ENCODE data around the gene DUSP22. TPM values are rescaled to one million over a fixed set of nuclear protein-coding genes. Genes with fewer than 3 reads are reported as not detected.

DUSP22 gene
- total RNA-seq, 1 experiment from 2014 or later: 18.6 TPM

DNA sequence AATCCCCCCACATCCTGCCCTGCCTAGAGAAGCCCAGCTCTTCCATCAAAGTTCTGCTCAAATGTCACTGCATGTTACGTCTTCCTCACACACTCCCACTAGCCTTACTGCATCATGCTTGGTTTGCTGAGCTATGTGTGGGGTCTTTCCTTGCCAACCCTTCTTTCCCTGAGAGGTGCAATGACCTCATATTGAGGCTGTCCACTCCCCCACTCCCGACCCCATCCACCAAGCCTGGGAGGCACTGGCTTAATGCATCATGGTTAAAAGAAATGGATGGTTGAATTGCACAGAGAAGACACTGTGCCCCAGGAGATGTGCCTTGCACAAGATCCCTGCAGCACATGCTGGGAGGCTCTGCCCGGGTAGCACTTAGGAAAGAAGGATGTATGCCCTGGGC lies 91.6 kb downstream of the DUSP22 start:
- intact Hi-C loops (cut with micrococcal nuclease; ENCODE audit: unreplicated experiment): no loop called here
- Mint-ChIP-seq H3K27me3 (ENCODE audit: insufficient read depth, unreplicated experiment) (peaks cover 16% of the 10 kb centered on the region), H3K27ac (ENCODE audit: unreplicated experiment) (no peak overlapping the region), H3K36me3 (ENCODE audit: insufficient read depth, unreplicated experiment) (no peaks in the 10 kb centered on the region), H3K9me3 (ENCODE audit: unreplicated experiment) (no peaks in the 10 kb centered on the region), H3K4me1 (ENCODE audit: low read depth, unreplicated experiment) (no peaks in the 10 kb centered on the region), H3K4me3 (ENCODE audit: unreplicated experiment) (no peak overlapping the region)
- no peaks in the 10 kb centered on the region for H3K4me1 ChIP-seq
- BruUV-seq (replicated peaks): no TSS peak
- TF ChIP-seq, protein P1, sequence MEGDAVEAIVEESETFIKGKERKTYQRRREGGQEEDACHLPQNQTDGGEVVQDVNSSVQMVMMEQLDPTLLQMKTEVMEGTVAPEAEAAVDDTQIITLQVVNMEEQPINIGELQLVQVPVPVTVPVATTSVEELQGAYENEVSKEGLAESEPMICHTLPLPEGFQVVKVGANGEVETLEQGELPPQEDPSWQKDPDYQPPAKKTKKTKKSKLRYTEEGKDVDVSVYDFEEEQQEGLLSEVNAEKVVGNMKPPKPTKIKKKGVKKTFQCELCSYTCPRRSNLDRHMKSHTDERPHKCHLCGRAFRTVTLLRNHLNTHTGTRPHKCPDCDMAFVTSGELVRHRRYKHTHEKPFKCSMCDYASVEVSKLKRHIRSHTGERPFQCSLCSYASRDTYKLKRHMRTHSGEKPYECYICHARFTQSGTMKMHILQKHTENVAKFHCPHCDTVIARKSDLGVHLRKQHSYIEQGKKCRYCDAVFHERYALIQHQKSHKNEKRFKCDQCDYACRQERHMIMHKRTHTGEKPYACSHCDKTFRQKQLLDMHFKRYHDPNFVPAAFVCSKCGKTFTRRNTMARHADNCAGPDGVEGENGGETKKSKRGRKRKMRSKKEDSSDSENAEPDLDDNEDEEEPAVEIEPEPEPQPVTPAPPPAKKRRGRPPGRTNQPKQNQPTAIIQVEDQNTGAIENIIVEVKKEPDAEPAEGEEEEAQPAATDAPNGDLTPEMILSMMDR (IDR thresholded peaks at IDR 0.05; ENCODE audit: insufficient read depth in 1 of 2, low read depth in 1 of 2, low read length in 1 of 2, severe bottlenecking in 1 of 2, unreplicated experiment in 1 of 2): no peak
- H3K9me3 ChIP-seq: no peaks in the 10 kb centered on the region
- CTCF ChIA-PET: no interaction called here
- H3K36me3 ChIP-seq (ENCODE audit: control insufficient read depth, insufficient read depth, low read length): no peaks in the 10 kb centered on the region
- DNase-seq: no peak
- no peaks in the 10 kb centered on the region for H3K27me3 ChIP-seq (replicated peaks; ENCODE audit: control insufficient read depth, insufficient read depth, low read length)
- POLR2A ChIA-PET: no interaction called here
- H3K4me3 ChIP-seq (ENCODE audit: low read depth, low read length): no peak overlapping the region

DNA sequence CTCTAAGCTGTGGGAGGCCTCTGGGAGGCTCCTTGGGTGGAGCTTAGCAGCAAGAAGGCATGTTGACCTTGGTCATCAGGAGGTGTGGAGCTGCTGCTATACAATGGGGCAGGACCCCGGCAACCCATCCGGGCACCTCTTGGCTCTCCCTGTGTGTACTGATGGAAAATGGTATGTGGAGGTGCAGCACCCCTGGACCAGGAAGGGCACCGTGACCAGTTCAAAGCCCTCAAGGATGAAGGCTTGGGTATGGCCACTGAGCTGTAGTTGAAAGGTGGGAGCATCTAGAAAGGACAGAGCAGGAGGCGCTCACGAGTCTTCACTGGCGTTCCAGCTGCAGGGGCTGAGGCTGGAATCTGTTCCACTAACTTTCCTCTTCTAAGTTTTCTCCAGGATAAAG lies 92.6 kb downstream of the DUSP22 start:
- Histone ChIP-seq H3K36me3 (ENCODE audit: control insufficient read depth, insufficient read depth, low read length) (no peaks in the 10 kb centered on the region), H3K4me3 (ENCODE audit: low read depth, low read length) (no peak overlapping the region), H3K4me1 (no peaks in the 10 kb centered on the region), H3K27me3 (replicated peaks; ENCODE audit: control insufficient read depth, insufficient read depth, low read length) (no peaks in the 10 kb centered on the region), H3K9me3 (no peaks in the 10 kb centered on the region)
- ChIA-PET CTCF (no interaction called here), POLR2A (no interaction called here)
- TF ChIP-seq, protein P1 (IDR thresholded peaks at IDR 0.05; ENCODE audit: insufficient read depth in 1 of 2, low read depth in 1 of 2, low read length in 1 of 2, severe bottlenecking in 1 of 2, unreplicated experiment in 1 of 2): no peak
- Mint-ChIP-seq H3K36me3 (ENCODE audit: insufficient read depth, unreplicated experiment) (no peaks in the 10 kb centered on the region), H3K27me3 (ENCODE audit: insufficient read depth, unreplicated experiment) (peaks cover 22% of the 10 kb centered on the region), H3K4me1 (ENCODE audit: low read depth, unreplicated experiment) (no peaks in the 10 kb centered on the region), H3K4me3 (ENCODE audit: unreplicated experiment) (no peak overlapping the region), H3K27ac (ENCODE audit: unreplicated experiment) (no peak overlapping the region), H3K9me3 (ENCODE audit: unreplicated experiment) (no peaks in the 10 kb centered on the region)
- intact Hi-C loops (cut with micrococcal nuclease; ENCODE audit: unreplicated experiment): no loop called here
- no TSS peak for BruUV-seq (replicated peaks)
- no peak for DNase-seq

DNA sequence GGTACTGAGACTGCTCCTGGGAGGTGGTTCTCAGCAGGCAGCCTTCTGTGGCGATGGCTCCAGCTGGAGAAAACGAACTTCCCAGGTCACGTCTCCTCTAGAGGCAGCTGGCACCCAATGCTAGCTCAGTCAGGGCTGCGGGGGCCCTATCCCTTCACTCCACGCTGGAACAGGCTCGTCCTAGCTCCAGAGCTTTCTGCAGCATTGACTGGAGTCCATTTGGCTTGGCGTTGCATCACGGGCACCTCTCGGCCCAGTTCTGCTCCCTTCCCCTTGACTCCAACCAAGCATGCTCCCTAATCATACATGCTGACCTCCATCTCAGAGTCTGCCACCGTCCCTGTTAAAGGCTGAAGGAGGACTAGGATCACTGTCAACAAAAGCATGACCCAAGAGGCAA lies 93.3 kb downstream of the DUSP22 start:
- Mint-ChIP-seq H3K4me1 (ENCODE audit: low read depth, unreplicated experiment) (no peaks in the 10 kb centered on the region), H3K9me3 (ENCODE audit: unreplicated experiment) (no peaks in the 10 kb centered on the region), H3K36me3 (ENCODE audit: insufficient read depth, unreplicated experiment) (no peaks in the 10 kb centered on the region), H3K27ac (ENCODE audit: unreplicated experiment) (no peak overlapping the region), H3K27me3 (ENCODE audit: insufficient read depth, unreplicated experiment) (peaks cover 23% of the 10 kb centered on the region), H3K4me3 (ENCODE audit: unreplicated experiment) (no peak overlapping the region)
- CTCF ChIA-PET: no interaction called here
- no peak for DNase-seq
- no peaks in the 10 kb centered on the region for H3K9me3 ChIP-seq
- no peaks in the 10 kb centered on the region for H3K36me3 ChIP-seq (ENCODE audit: control insufficient read depth, insufficient read depth, low read length)
- H3K4me1 ChIP-seq: no peaks in the 10 kb centered on the region
- no peak overlapping the region for H3K4me3 ChIP-seq (ENCODE audit: low read depth, low read length)
- intact Hi-C loops (cut with micrococcal nuclease; ENCODE audit: unreplicated experiment): no loop called here
- TF ChIP-seq, protein P1 (IDR thresholded peaks at IDR 0.05; ENCODE audit: insufficient read depth in 1 of 2, low read depth in 1 of 2, low read length in 1 of 2, severe bottlenecking in 1 of 2, unreplicated experiment in 1 of 2): no peak
- no TSS peak for BruUV-seq (replicated peaks)
- POLR2A ChIA-PET: no interaction called here
- H3K27me3 ChIP-seq (replicated peaks; ENCODE audit: control insufficient read depth, insufficient read depth, low read length): no peaks in the 10 kb centered on the region
